Inflammatory macrophage (primary cell): ENCODE data around the gene CCDC102B.
"Not testable (repeated sequence)": the region's sequence is repeated elsewhere in the genome, so short reads cannot be mapped to it uniquely, and the experiment has no call there.

Source experiments
- DNase-seq, 2 donors: peaks; one replicate each; pipeline ENCODE4 v3.0.0-alpha.2; 2020 to 2022

CCDC102B gene

GRCh38 chr18:68915061-68915460 is 117.2 kb downstream of the CCDC102B start:
- no peak for DNase-seq

GRCh38 chr18:68916734-68917133 is 118.9 kb downstream of the CCDC102B start:
- no peak for DNase-seq

GRCh38 chr18:68918216-68918615 is 120.3 kb downstream of the CCDC102B start:
- no peak for DNase-seq

- DNase-seq = no peak
Observed at GRCh38 chr18:68919900-68920299, 122.0 kb downstream of the CCDC102B start.

DNA sequence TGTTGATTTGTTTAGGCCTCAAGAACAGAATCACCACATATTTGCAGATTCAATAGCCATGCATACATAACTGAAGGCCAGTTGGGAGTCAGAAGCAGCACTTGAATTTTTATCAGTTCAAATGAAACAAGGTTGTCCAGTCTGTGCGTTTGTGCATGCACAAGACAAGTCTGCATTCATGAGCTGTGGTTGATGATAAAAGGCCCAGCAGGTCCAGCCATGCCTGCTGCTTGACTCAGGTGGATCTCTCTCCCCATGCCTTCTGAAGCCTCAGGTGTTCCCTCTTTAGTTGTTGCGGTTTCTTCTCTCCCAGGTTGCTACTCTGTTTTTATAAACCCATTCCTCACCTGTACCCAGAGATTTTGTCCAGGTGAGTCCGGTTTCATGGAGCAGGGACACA is 124.5 kb downstream of the CCDC102B start:
- no peak for DNase-seq

DNA sequence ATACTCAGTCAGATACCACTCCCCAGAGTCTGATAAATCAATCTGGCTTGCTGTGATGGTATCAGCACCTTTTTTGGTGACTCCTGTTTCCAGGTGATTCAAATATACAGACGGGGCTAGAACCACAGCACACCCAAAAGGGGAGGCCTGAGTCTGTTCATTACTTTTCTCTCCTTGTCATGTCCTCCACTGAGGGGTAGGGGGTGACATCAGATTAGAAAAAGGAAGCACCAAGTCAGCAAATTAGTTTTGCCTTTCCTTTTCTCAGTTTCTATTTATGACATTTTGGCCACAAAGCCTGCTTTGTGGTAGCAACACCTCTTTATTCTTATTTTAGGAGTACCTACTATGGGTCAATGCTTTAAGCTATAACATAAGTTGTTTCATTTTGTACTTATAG is 127.4 kb downstream of the CCDC102B start:
- DNase-seq = no peak

- no peak for DNase-seq
Observed at GRCh38 chr18:68928762-68929675, 131.1 kb downstream of the CCDC102B start.

GRCh38 chr18:68935686-68936085 is 137.8 kb downstream of the CCDC102B start:
- no peak for DNase-seq

DNA sequence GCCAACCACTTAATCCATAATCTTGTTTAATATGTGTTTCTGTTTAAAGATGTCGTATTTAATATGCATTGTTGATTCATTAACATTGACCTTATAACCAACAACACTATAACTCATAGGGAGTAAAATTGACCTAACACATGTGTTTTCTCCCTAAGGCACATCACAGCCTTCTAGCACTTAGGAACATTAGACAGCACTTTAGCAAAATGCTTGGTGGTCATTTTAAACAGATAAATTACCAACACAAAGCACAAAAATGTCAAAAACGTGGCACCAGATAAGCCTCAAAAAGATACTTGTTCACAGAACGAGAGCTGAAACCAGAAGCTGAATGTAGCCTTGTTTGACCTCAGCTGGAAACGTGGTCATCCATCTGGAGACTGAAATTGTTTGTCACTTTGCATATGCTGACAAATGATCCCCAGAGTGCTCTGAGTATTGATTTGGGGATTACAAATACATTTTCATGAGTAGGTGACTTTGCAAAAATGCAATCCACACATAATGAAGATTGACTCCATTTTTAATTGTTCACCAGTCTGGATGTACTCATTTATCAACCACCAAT is 139.2 kb downstream of the CCDC102B start:
- DNase-seq = no peak

DNA sequence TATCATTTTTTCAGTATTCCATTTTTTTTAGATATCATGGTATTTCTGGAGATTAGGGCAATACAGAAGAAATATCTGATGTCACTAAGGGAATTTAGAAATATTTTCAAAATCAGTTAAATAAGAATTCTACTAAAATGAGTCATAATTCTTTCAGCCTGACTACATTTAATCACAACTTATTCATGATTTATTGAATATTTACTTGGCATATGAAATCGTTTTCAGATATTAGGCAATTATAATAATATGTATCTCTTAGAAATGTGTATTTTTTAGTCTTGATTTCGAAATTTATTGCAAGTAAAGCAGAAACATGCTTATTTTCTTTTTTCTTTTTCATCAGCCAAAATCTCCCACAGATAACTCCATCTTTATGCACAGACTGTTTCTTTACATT is 142.2 kb downstream of the CCDC102B start:
- no peak for DNase-seq

- DNase-seq = no peak
Observed at GRCh38 chr18:68940754-68941153, 142.9 kb downstream of the CCDC102B start.

DNA sequence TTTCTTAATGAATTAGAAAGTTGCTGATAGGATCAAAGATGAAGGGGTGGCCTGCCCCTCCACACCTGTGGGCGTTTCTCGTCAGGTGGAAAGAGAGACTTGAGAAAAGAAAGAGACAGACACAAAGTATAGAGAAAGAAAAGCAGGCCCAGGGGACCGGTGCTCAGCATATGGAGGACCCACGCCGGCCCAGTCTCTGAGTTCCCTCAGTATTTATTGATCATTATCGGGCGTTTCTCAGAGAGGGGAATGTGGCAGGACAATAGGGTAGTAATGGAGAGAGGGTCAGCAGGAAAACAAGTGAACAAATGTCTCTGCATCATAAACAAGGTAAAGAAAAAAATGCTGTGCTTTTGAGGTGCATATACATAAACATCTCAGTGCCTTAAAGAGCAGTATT is 144.3 kb downstream of the CCDC102B start:
- DNase-seq = no peak

- DNase-seq = not testable (repeated sequence)
Observed at GRCh38 chr18:68943861-68944260, 146.0 kb downstream of the CCDC102B start.

DNA sequence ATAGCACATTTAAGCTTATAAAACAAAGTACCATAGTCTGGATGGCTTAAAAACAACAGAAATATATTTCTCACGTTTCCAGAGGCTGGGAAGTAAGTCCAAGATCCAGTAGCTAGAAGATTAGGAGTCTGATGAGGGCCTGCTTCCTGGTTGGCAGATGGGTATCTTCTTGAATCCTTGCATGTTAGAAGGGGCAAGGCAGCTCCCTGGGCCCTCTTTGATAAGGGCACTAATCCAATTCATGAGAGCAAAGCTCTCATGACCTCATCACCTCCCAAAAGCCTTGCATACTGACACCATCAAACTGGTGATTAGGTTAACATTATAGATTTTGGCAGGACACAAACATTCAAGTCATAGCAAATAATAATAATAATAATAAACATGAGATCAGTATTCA is 146.4 kb downstream of the CCDC102B start:
- no peak for DNase-seq

DNA sequence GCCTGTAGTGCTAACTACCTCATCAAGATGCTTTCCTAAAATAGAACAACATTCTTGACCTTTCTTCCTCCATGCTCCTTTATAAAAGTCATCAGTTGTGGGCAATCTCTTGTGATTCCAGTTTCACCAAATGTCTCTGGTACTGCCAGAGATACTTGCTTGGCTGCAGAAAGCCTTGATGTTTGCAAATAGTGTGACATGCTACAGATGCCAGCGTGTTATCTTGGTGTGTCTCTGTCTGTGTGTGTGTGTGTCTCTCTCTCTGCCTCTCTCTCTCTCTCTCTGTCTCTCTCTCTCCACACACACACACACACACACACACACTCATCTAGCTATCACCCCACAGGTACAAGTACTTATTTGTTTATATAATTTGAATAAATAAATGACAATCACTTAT is 146.9 kb downstream of the CCDC102B start:
- DNase-seq = no peak

- no peak for DNase-seq
Observed at GRCh38 chr18:68948622-68949021, 150.7 kb downstream of the CCDC102B start.

GRCh38 chr18:68954738-68955137 is 156.9 kb downstream of the CCDC102B start:
- no peak for DNase-seq

DNA sequence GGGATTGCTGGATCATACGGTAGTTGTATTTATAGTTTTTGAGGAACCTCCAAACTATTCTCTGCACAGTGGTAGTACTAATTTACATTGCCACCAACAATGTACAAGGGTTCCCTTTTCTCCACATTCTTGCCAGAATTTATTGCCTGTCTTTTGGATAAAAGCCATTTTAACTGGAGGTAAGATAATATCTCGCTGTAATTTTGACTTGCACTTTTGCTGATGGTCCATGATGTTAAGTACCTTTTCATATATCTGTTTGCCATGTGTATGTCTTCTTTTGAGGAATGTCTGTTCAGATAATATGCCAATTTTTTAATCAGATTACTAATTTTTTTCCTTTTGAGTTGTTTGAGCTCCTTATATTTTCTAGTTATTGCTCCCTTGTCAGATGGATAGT is 158.8 kb downstream of the CCDC102B start:
- DNase-seq = no peak

GRCh38 chr18:68960355-68960754 is 162.5 kb downstream of the CCDC102B start:
- DNase-seq = no peak

- no peak for DNase-seq
Observed at GRCh38 chr18:68962623-68963022, 164.7 kb downstream of the CCDC102B start.

- no peak for DNase-seq
Observed at GRCh38 chr18:68965817-68966216, 167.9 kb downstream of the CCDC102B start.

- DNase-seq = no peak
Observed at GRCh38 chr18:68969027-68969426, 171.1 kb downstream of the CCDC102B start.

DNA sequence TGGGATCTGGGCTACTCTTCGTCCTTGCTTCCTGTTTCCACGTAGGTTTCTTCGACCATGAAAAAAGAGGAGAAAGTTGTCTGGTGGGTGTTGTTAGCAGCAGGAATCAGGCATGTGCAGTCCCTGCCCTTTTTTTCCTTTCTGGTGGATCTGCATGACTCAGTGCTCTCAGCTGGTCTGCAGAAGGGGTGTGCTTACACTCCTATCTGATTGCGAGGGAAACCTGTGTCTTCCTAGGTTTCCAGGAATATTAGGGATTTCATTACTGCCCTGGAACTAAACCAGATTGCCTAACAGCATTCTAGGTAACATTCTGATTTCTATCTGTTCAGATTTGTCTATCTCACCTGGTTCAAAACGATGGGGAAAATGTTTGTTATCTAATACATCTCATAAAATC is 174.3 kb downstream of the CCDC102B start:
- no peak for DNase-seq

DNA sequence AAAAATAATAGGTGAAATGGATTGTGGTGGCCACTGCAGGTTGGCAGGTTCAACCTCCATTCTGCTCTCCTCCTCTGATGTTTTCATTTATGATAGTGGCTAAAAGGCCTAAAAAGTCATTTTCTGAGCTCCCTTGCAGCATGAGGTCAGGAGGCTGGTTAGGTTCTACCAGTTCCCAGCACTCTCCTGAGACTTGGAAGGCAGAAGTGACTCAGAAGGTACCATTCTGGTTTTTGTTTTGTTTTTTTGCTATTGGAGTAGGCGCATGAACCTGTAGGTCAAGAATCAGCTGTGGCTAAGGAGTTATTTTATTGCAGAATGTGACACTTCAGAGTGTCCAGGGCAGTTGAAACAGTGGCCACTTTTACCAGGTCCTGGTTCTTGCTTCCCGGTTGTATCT is 181.9 kb downstream of the CCDC102B start:
- DNase-seq = no peak
